Measurements from ENCODE around the gene SYT6. TPM values are rescaled to one million over a fixed set of nuclear protein-coding genes. Genes with fewer than 3 reads are reported as not detected.

SYT6 gene, protein sequence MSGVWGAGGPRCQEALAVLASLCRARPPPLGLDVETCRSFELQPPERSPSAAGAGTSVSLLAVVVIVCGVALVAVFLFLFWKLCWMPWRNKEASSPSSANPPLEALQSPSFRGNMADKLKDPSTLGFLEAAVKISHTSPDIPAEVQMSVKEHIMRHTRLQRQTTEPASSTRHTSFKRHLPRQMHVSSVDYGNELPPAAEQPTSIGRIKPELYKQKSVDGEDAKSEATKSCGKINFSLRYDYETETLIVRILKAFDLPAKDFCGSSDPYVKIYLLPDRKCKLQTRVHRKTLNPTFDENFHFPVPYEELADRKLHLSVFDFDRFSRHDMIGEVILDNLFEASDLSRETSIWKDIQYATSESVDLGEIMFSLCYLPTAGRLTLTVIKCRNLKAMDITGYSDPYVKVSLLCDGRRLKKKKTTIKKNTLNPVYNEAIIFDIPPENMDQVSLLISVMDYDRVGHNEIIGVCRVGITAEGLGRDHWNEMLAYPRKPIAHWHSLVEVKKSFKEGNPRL
- total RNA-seq (2013): 0.04 TPM
- under 1 TPM in 1 of 3 donors, not detected in 2; 0.01 TPM for polyA plus RNA-seq
- 0.42 TPM in 1 of 2 replicates, not detected in the other for polyA minus RNA-seq
- 0 to 1.4 (median 0.37) reads per million in 11 experiments for total RNA-seq

DNA sequence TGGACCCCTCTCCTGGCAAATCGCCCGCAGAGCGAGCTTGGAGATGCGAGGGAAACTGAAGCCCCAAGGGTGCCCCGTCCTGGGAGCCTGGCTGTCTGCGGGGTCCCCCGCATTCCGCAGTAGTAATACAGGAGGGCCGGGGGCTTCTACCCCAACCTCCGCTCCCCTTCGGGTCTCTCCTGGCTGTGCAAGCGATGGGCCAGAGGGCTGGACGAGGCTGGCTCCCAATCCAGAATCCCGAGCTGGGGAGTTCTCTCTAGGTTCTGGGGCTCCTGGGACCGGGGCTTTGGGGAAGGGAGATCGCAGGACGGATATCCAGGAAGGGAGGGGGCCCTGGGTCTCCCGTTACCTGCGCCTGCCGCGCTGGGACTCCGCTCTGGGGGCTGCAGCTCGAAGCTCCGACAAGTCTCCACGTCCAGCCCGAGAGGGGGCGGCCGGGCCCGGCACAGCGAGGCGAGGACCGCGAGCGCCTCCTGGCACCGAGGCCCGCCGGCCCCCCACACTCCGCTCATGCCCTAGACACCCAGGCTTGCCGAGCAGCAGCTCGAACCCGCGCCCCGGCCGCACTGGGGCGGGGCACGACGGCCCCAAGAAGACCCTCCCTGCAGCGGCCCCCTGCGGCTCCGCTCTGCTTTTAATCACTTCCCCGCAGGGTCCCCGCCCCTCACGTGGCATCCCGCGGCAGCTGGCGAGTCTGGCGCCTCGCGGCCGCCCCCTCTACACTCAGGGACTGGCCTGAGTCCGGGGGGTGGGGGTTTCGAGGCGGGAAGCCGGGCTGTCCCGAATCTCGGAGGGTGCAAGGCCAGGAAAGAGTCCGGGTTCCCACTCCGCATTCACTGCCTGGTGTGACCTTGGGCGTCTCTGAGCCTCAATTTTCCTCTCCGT, at the start of gene SYT6:
Gene SYT6 (minus strand): TSS at position 609 of the 885 bp plus-strand sequence. CDS start 97 bp downstream, at position 512.
- Histone ChIP-seq H3K27me3 (ENCODE audit: control insufficient read depth in 2 of 2, insufficient read depth in 2 of 2, low read length in 2 of 2) (peaks cover 56 to 69% of the 10 kb centered on the region in 2 donors), H3K36me3 (replicated peaks in 1 of 2; ENCODE audit: control insufficient read depth in 1 of 2, insufficient read depth in 2 of 2, low read length in 2 of 2) (no peaks in the 10 kb centered on the region), H3K9ac (ENCODE audit: insufficient read depth, low read length, poor library complexity, severe bottlenecking) (peak within 1 kb of the TSS; percentile 49), H3K4me1 (ENCODE audit: control insufficient read depth in 1 of 2, insufficient read depth in 2 of 2, low read length in 2 of 2) (peaks cover 27 to 32% of the 10 kb centered on the region in 2 donors), H3K27ac (ENCODE audit: low read depth in 1 of 2, low read length in 2 of 2) (no peak within 1 kb of the TSS), H3K9me3 (replicated peaks in 1 of 2; ENCODE audit: control insufficient read depth in 1 of 2, insufficient read depth in 1 of 2, low read length in 2 of 2) (peaks cover 3 to 21% of the 10 kb centered on the region in 2 donors), H3K4me2 (replicated peaks; ENCODE audit: extremely low read depth, low read length, poor library complexity, severe bottlenecking) (peak within 1 kb of the TSS; percentile 77), H2AFZ (ENCODE audit: insufficient read depth, low read depth, low read length, poor library complexity, severe bottlenecking) (peak within 1 kb of the TSS; percentile 69), H3K4me3 (replicated peaks in 1 of 3; ENCODE audit: low read depth in 2 of 3, low read length in 3 of 3) (peak within 1 kb of the TSS; percentile 29 to 73 (median 33)), H3K79me2 (ENCODE audit: insufficient read depth, low read length) (no peaks in the 10 kb centered on the region), H4K20me1 (ENCODE audit: insufficient read depth, low read length) (no peaks in the 10 kb centered on the region)
- intact Hi-C loops (cut with micrococcal nuclease): loop anchor here in 1 of 2 donors (10.0 kb wide), 1 partner anchor 111 kb away; no protein-coding TSS in a partner anchor
- peaks cover 78 to 81% (median 78%) of the 10 kb centered on the region in 3 donors for H3K27me3 Mint-ChIP-seq (ENCODE audit: low read depth in 3 of 3)
- peak within 1 kb of the TSS in 1 of 7 donors; percentile 40 for H3K27ac Mint-ChIP-seq
- no peak for DNase-seq
- peaks cover 33% of the 10 kb centered on the region for H3K4me1 Mint-ChIP-seq
- TF ChIP-seq, protein P1, sequence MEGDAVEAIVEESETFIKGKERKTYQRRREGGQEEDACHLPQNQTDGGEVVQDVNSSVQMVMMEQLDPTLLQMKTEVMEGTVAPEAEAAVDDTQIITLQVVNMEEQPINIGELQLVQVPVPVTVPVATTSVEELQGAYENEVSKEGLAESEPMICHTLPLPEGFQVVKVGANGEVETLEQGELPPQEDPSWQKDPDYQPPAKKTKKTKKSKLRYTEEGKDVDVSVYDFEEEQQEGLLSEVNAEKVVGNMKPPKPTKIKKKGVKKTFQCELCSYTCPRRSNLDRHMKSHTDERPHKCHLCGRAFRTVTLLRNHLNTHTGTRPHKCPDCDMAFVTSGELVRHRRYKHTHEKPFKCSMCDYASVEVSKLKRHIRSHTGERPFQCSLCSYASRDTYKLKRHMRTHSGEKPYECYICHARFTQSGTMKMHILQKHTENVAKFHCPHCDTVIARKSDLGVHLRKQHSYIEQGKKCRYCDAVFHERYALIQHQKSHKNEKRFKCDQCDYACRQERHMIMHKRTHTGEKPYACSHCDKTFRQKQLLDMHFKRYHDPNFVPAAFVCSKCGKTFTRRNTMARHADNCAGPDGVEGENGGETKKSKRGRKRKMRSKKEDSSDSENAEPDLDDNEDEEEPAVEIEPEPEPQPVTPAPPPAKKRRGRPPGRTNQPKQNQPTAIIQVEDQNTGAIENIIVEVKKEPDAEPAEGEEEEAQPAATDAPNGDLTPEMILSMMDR (IDR thresholded peaks at IDR 0.05): no peak
- peaks cover 0 to 27% (median 14%) of the 10 kb centered on the region in 7 donors for H3K9me3 Mint-ChIP-seq
- peak within 1 kb of the TSS; percentile 71 to 90 for H3K4me3 Mint-ChIP-seq
- 2% methylated on average over 66 of the region's 70 CpGs for WGBS (ENCODE audit: insufficient coverage)
- H3K36me3 Mint-ChIP-seq: peaks cover 10 to 32% of the 10 kb centered on the region in 2 donors

DNA sequence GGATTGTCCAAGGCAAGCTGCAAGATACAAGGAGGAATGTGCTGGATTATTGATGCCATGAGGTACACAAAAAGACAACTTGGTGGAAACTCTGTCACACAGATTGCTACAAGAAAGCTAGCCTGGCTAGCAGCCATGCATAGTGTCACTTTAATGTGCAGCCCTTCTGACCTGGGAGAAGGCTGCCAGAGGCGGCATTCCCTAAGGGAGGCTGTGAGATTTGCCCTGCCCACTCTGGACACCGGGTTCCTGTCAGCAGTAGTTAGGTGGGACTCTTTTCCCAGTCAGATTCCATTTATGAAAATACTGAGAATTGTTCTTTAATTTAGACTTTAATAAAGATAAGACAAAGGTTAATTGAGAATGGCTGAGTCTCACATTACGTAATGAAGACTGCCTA, 47.8 kb upstream of the SYT6 start:
- peaks cover 0 to 12% (median 0%) of the 10 kb centered on the region in 7 donors for H3K9me3 Mint-ChIP-seq
- Histone ChIP-seq H3K36me3 (replicated peaks in 1 of 2; ENCODE audit: control insufficient read depth in 1 of 2, insufficient read depth in 2 of 2, low read length in 2 of 2) (no peaks in the 10 kb centered on the region), H3K4me3 (replicated peaks in 1 of 3; ENCODE audit: low read depth in 2 of 3, low read length in 3 of 3) (no peak overlapping the region), H3K9ac (ENCODE audit: insufficient read depth, low read length, poor library complexity, severe bottlenecking) (no peak overlapping the region), H3K9me3 (replicated peaks in 1 of 2; ENCODE audit: control insufficient read depth in 1 of 2, insufficient read depth in 1 of 2, low read length in 2 of 2) (no peaks in the 10 kb centered on the region), H3K79me2 (ENCODE audit: insufficient read depth, low read length) (no peaks in the 10 kb centered on the region), H2AFZ (ENCODE audit: insufficient read depth, low read depth, low read length, poor library complexity, severe bottlenecking) (no peak overlapping the region), H3K4me1 (ENCODE audit: control insufficient read depth in 1 of 2, insufficient read depth in 2 of 2, low read length in 2 of 2) (peaks cover 10 to 17% of the 10 kb centered on the region in 2 donors), H4K20me1 (ENCODE audit: insufficient read depth, low read length) (no peaks in the 10 kb centered on the region), H3K27ac (ENCODE audit: low read depth in 1 of 2, low read length in 2 of 2) (no peak overlapping the region), H3K27me3 (ENCODE audit: control insufficient read depth in 2 of 2, insufficient read depth in 2 of 2, low read length in 2 of 2) (peaks cover 16 to 26% of the 10 kb centered on the region in 2 donors), H3K4me2 (replicated peaks; ENCODE audit: extremely low read depth, low read length, poor library complexity, severe bottlenecking) (no peak overlapping the region)
- H3K36me3 Mint-ChIP-seq: no peaks in the 10 kb centered on the region
- peaks cover 24 to 51% (median 35%) of the 10 kb centered on the region in 3 donors for H3K27me3 Mint-ChIP-seq (ENCODE audit: low read depth in 3 of 3)
- H3K4me3 Mint-ChIP-seq: no peak overlapping the region
- no CpG with 5 or more reads among the region's 3 CpGs for WGBS (ENCODE audit: insufficient coverage)
- TF ChIP-seq, protein P1 (IDR thresholded peaks at IDR 0.05): no peak
- H3K4me1 Mint-ChIP-seq: peaks cover 16% of the 10 kb centered on the region
- intact Hi-C loops (cut with micrococcal nuclease): no loop called here
- no peak overlapping the region for H3K27ac Mint-ChIP-seq
- no peak for DNase-seq

All from CD14-positive monocyte (primary cell).